Natural killer cell (primary cell): ENCODE results near the gene MAST4. TPM values are rescaled to one million over a fixed set of nuclear protein-coding genes. Genes with fewer than 3 reads are reported as not detected.

Source experiments
- ATAC-seq, 3 donors: fragments of 150-1000 bp in 2 of 3; fragments of 200-7000 bp in 1 of 3; cut with Tn5 transposase; 1 replicate in 1 of 3; 2 replicates in 2 of 3; pipeline ENCODE4 v1.10.0; 2021; ENCODE audit warnings: mild to moderate bottlenecking in 2 of 3, moderate library complexity in 2 of 3
- DNase-seq, 2 donors: peaks; one replicate each; pipeline versions ENCODE4 v3.0.0 to v3.0.0-alpha.2; 2013 to 2021; ENCODE audit warnings: mixed read lengths in 1 of 2
- H3K27ac ChIP-seq: one replicate; pipeline ENCODE4 v1.5.1; 2013; ENCODE audit warnings: mild to moderate bottlenecking, low read length
- H3K27me3 ChIP-seq: one replicate; pipeline ENCODE4 v1.6.1; 2013; ENCODE audit warnings: low read length; ENCODE audit not compliant: control insufficient read depth, insufficient read depth
- H3K36me3 ChIP-seq: one replicate; pipeline ENCODE4 v1.6.1; 2013; ENCODE audit warnings: low read length; ENCODE audit not compliant: control insufficient read depth, insufficient read depth
- H3K4me1 ChIP-seq: one replicate; pipeline ENCODE4 v1.6.1; 2013; ENCODE audit warnings: low read length; ENCODE audit not compliant: control insufficient read depth, insufficient read depth
- H3K4me3 ChIP-seq: one replicate; pipeline ENCODE4 v1.5.1; 2013; ENCODE audit warnings: low read length
- H3K9me3 ChIP-seq: one replicate; pipeline ENCODE4 v1.6.1; 2013; ENCODE audit warnings: low read length; ENCODE audit not compliant: control insufficient read depth, insufficient read depth
- H3K27ac Mint-ChIP-seq, 2 donors: one replicate each; pipeline ENCODE4 v1.8.0; 2022; ENCODE audit warnings: mild to moderate bottlenecking in 2 of 2, mixed read lengths in 2 of 2, moderate library complexity in 1 of 2
- H3K27me3 Mint-ChIP-seq, 2 donors: one replicate each; pipeline ENCODE4 v1.8.0; 2022; ENCODE audit warnings: low read depth in 2 of 2, mixed read lengths in 2 of 2
- H3K36me3 Mint-ChIP-seq: one replicate; pipeline ENCODE4 v1.8.0; 2022; ENCODE audit warnings: mixed read lengths
- H3K4me1 Mint-ChIP-seq, 2 donors: one replicate each; pipeline ENCODE4 v1.8.0; 2022; ENCODE audit warnings: mixed read lengths in 2 of 2
- H3K4me3 Mint-ChIP-seq: one replicate; pipeline ENCODE4 v1.8.0; 2022; ENCODE audit warnings: mild to moderate bottlenecking, moderate library complexity, mixed read lengths
- H3K9me3 Mint-ChIP-seq, 2 donors: one replicate each; pipeline ENCODE4 v1.8.0; 2022; ENCODE audit warnings: mixed read lengths in 2 of 2
- WGBS: methylation state at CpG from one replicate; pipeline ENCODE4 v1.1.7; 2013; ENCODE audit warnings: missing lambda C conversion rate; ENCODE audit not compliant: insufficient coverage; 5-methylcytosine and 5-hydroxymethylcytosine counted together
- intact Hi-C: fragments of 100-400 bp; cut with micrococcal nuclease; formaldehyde crosslinking; loops from one replicate; pipeline ENCODE4 v1.14.2; 2022
- total RNA-seq, 4 donors: library from RNA; stranded (reverse); fragments of 120-200 nt in 1 of 4; gene quantifications; one replicate each; pipeline versions ENCODE4 v1.2.3 to v1.2.4, GENCODE V29; 2013 to 2022
- TF ChIP-seq, protein P1 (sequence below): fragments of 200-600 bp; IDR thresholded peaks from one replicate; pipeline ENCODE4 v1.8.0; 2022; ENCODE audit warnings: antibody characterized with exemption

MAST4 gene
- total RNA-seq, 3 donors from 2014 or later (not counting 1 experiment from before 2014, with no cell fraction given) = 6.5 to 14.1 (median 12.7) TPM

DNA sequence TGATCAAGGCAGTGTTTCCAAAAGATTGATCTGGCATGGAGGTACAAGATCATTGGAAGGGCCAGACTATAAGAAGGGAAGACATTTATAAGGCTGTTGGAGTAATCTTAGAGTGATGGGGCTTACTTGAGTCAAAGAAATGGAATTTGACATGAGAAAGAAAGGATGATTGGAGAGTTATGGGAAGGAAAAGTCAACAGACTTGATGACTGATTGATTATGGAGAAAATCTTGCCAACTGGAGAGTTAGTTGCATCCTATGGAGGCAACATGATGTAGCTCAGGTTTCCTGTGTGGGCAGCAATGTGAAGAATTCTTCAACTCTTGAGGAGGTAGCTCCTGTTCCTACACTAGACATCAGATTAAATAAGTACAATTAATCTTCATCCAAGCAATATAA is 10.9 kb upstream of the MAST4 start:
- Histone ChIP-seq H3K4me1 (no peaks in the 10 kb centered on the region), H3K9me3 (no peaks in the 10 kb centered on the region), H3K27me3 (peaks cover 2% of the 10 kb centered on the region), H3K36me3 (no peaks in the 10 kb centered on the region), H3K27ac (no peak overlapping the region), H3K4me3 (no peak overlapping the region)
- no peak for DNase-seq
- Mint-ChIP-seq H3K4me1 (no peaks in the 10 kb centered on the region), H3K4me3 (no peak overlapping the region), H3K36me3 (no peaks in the 10 kb centered on the region), H3K27ac (no peak overlapping the region), H3K9me3 (peaks cover 0 to 4% of the 10 kb centered on the region in 2 donors), H3K27me3 (peaks cover 8 to 31% of the 10 kb centered on the region in 2 donors)
- TF ChIP-seq, protein P1, sequence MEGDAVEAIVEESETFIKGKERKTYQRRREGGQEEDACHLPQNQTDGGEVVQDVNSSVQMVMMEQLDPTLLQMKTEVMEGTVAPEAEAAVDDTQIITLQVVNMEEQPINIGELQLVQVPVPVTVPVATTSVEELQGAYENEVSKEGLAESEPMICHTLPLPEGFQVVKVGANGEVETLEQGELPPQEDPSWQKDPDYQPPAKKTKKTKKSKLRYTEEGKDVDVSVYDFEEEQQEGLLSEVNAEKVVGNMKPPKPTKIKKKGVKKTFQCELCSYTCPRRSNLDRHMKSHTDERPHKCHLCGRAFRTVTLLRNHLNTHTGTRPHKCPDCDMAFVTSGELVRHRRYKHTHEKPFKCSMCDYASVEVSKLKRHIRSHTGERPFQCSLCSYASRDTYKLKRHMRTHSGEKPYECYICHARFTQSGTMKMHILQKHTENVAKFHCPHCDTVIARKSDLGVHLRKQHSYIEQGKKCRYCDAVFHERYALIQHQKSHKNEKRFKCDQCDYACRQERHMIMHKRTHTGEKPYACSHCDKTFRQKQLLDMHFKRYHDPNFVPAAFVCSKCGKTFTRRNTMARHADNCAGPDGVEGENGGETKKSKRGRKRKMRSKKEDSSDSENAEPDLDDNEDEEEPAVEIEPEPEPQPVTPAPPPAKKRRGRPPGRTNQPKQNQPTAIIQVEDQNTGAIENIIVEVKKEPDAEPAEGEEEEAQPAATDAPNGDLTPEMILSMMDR = no peak
- no peak for ATAC-seq
- intact Hi-C loops = no loop called here

DNA sequence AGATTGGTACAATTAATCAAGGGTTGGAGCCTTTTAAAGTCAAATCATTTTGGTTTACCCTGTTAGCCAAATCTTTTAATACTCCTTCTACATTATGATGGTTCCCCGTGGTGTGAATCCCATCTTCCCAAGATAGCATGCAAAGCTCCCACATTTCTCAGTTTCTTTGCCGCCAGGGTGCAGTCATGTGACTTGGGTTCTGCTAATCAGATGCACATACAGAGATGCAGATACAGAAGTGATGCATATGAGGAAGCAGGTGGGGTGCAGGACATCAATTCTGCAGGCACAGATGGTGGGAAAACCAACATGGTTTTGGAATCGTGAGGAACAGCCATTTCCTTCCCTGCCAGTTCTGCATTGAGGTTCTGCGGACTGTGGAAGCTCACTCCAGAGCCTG is 8.4 kb upstream of the MAST4 start:
- ATAC-seq = no peak
- 80% methylated on average over 4 of the region's 4 CpGs for WGBS
- H3K27ac ChIP-seq = no peak overlapping the region
- Mint-ChIP-seq H3K36me3 (no peaks in the 10 kb centered on the region), H3K27me3 (peaks cover 12 to 34% of the 10 kb centered on the region in 2 donors), H3K27ac (no peak overlapping the region), H3K9me3 (peaks cover 0 to 4% of the 10 kb centered on the region in 2 donors), H3K4me3 (no peak overlapping the region), H3K4me1 (no peaks in the 10 kb centered on the region)
- intact Hi-C loops = no loop called here
- H3K9me3 ChIP-seq = no peaks in the 10 kb centered on the region
- TF ChIP-seq, protein P1 = no peak
- no peaks in the 10 kb centered on the region for H3K36me3 ChIP-seq
- H3K4me3 ChIP-seq = no peak overlapping the region
- no peak for DNase-seq
- no peaks in the 10 kb centered on the region for H3K4me1 ChIP-seq
- no peaks in the 10 kb centered on the region for H3K27me3 ChIP-seq

DNA sequence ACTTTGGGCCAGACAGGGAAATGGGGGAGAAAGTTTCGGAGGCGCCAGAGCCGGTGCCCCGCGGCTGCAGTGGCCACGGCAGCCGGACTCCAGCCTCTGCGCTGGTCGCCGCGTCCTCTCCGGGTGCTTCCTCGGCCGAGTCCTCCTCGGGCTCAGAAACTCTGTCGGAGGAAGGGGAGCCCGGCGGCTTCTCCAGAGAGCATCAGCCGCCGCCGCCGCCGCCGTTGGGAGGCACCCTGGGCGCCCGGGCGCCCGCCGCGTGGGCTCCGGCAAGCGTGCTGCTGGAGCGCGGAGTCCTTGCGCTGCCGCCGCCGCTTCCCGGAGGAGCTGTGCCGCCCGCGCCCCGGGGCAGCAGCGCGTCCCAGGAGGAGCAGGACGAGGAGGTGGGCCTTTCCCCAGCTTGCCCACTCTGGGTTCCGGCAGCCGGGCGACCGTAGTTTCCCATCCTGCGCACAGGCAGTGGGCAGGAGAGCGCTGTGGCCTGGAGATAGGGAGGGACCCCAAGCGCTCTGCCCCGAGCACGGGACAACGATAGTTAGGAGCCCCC is 516 bp downstream of the MAST4 start:
- ATAC-seq = peak in 2 of 3 donors; percentile 3 to 8

More for the DNA sequence above, 516 bp downstream of the MAST4 start:
- Mint-ChIP-seq H3K4me3 (peak overlapping the region; percentile 69), H3K36me3 (no peaks in the 10 kb centered on the region), H3K27ac (no peak overlapping the region), H3K9me3 (no peaks in the 10 kb centered on the region), H3K4me1 (peaks cover 0 to 3% of the 10 kb centered on the region in 2 donors), H3K27me3 (peaks cover 37 to 55% of the 10 kb centered on the region in 2 donors)
- Histone ChIP-seq H3K27me3 (peaks cover 14% of the 10 kb centered on the region), H3K9me3 (no peaks in the 10 kb centered on the region), H3K27ac (no peak overlapping the region), H3K4me3 (peak overlapping the region; percentile 10), H3K36me3 (no peaks in the 10 kb centered on the region), H3K4me1 (peaks cover 12% of the 10 kb centered on the region)
- intact Hi-C loops = no loop called here
- WGBS = under 1% methylated on average over 56 of the region's 56 CpGs
- no peak for DNase-seq
- TF ChIP-seq, protein P1 = no peak
